ENCODE data around the gene KIF4A.

DNA sequence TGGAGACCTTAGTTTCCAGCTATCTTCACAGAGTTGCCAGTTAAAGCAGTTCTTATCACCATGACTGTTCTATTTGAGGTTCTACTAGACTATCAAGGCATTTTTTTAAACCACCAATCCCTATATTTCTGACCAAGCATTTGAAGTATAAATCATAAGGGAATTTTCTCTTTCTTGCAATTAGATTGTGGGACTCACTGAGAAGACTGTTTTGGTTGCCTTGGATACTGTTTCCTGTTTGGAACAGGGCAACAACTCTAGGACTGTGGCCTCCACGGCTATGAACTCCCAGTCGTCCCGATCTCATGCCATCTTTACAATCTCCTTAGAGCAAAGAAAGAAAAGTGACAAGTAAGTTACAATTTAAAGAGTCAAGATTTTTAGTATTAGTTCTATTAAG lies 11.8 kb downstream of the KIF4A start:
- TF ChIP-seq POLR2A (IDR thresholded peaks at IDR 0.05) = no peak
- TF ChIP-seq, protein P1, sequence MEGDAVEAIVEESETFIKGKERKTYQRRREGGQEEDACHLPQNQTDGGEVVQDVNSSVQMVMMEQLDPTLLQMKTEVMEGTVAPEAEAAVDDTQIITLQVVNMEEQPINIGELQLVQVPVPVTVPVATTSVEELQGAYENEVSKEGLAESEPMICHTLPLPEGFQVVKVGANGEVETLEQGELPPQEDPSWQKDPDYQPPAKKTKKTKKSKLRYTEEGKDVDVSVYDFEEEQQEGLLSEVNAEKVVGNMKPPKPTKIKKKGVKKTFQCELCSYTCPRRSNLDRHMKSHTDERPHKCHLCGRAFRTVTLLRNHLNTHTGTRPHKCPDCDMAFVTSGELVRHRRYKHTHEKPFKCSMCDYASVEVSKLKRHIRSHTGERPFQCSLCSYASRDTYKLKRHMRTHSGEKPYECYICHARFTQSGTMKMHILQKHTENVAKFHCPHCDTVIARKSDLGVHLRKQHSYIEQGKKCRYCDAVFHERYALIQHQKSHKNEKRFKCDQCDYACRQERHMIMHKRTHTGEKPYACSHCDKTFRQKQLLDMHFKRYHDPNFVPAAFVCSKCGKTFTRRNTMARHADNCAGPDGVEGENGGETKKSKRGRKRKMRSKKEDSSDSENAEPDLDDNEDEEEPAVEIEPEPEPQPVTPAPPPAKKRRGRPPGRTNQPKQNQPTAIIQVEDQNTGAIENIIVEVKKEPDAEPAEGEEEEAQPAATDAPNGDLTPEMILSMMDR (IDR thresholded peaks at IDR 0.05 in 8 of 11, conservative IDR thresholded peaks at IDR 0.05 in 3 of 11) = no peak
